GM23338 (cell line): ENCODE measurements around the gene BSCL2. TPM values are rescaled to one million over a fixed set of nuclear protein-coding genes. Genes with fewer than 3 reads are reported as not detected.

ENCODE experiments used
- ATAC-seq: fragments of 200-7000 bp; cut with Tn5 transposase; 3 replicates; pipeline ENCODE4 v1.9.1; 2020
- DNase-seq: peaks from one replicate; pipeline ENCODE4 v3.0.0-alpha.2; 2015; ENCODE audit warnings: low spot score
- H2AFZ ChIP-seq: fragments of 200-600 bp; sonication (generic); 2 replicates; pipeline ENCODE4 v1.8.0; 2016; ENCODE audit warnings: antibody characterized with exemption, mild to moderate bottlenecking, moderate library complexity
- H3F3A ChIP-seq: fragments of 200-600 bp; sonication (generic); replicated peaks from 2 replicates; pipeline ENCODE4 v1.8.0; 2017; ENCODE audit warnings: antibody characterized with exemption, mixed run types, low read depth
- H3K27ac ChIP-seq: fragments of 200-600 bp; sonication (generic); 2 replicates; pipeline ENCODE4 v1.6.1; 2016; ENCODE audit warnings: low read depth
- H3K27me3 ChIP-seq: fragments of 200-600 bp; sonication (generic); 2 replicates; pipeline ENCODE4 v1.8.0; 2016; ENCODE audit warnings: mild to moderate bottlenecking, mixed run types, moderate library complexity; ENCODE audit not compliant: insufficient read depth
- H3K36me3 ChIP-seq: fragments of 200-600 bp; sonication (generic); 2 replicates; pipeline ENCODE4 v1.8.0; 2016; ENCODE audit warnings: mild to moderate bottlenecking; ENCODE audit not compliant: insufficient read depth
- H3K4me1 ChIP-seq: fragments of 200-600 bp; sonication (generic); 2 replicates; pipeline ENCODE4 v1.8.0; 2016; ENCODE audit warnings: mild to moderate bottlenecking, moderate library complexity; ENCODE audit not compliant: insufficient read depth
- H3K4me2 ChIP-seq: fragments of 200-600 bp; sonication (generic); 2 replicates; pipeline ENCODE4 v1.7.1; 2017; ENCODE audit warnings: mixed run types
- H3K4me3 ChIP-seq: fragments of 200-600 bp; sonication (generic); 2 replicates; pipeline ENCODE4 v1.6.1; 2016; ENCODE audit warnings: mixed run types
- H3K79me2 ChIP-seq: fragments of 200-600 bp; sonication (generic); replicated peaks from 2 replicates; pipeline ENCODE4 v1.8.0; 2017; ENCODE audit warnings: mild to moderate bottlenecking; ENCODE audit not compliant: insufficient read depth
- H3K9me2 ChIP-seq: fragments of 200-600 bp; sonication (generic); 2 replicates; pipeline ENCODE4 v1.8.0; 2017; ENCODE audit not compliant: insufficient read depth
- H4K20me1 ChIP-seq: fragments of 200-600 bp; sonication (generic); replicated peaks from 2 replicates; pipeline ENCODE4 v1.8.0; 2017; ENCODE audit warnings: mild to moderate bottlenecking; ENCODE audit not compliant: insufficient read depth
- H3K27ac Mint-ChIP-seq: 2 replicates; pipeline ENCODE4 v1.8.0; 2020; ENCODE audit warnings: inconsistent platforms, mild to moderate bottlenecking, moderate library complexity, mixed read lengths
- H3K27me3 Mint-ChIP-seq: 3 replicates; pipeline ENCODE4 v1.8.0; 2022; ENCODE audit warnings: low read depth, mild to moderate bottlenecking, moderate library complexity, mixed read lengths, inconsistent platforms; ENCODE audit not compliant: insufficient read depth, poor library complexity
- H3K36me3 Mint-ChIP-seq: 3 replicates; pipeline ENCODE4 v1.8.0; 2021; ENCODE audit warnings: low read depth, mild to moderate bottlenecking, inconsistent platforms, moderate library complexity, mixed read lengths
- H3K4me1 Mint-ChIP-seq: 3 replicates; pipeline ENCODE4 v1.8.0; 2020; ENCODE audit warnings: mild to moderate bottlenecking, inconsistent platforms, mixed read lengths
- H3K4me3 Mint-ChIP-seq: 3 replicates; pipeline ENCODE4 v1.8.0; 2021; ENCODE audit warnings: moderate library complexity, mild to moderate bottlenecking, inconsistent platforms, mixed read lengths
- H3K9me3 Mint-ChIP-seq: 3 replicates; pipeline ENCODE4 v1.8.0; 2020; ENCODE audit warnings: moderate library complexity, mild to moderate bottlenecking, inconsistent platforms, mixed read lengths
- CREB1 ChIP-seq: fragments of 250-450 bp; sonication (Bioruptor Pico); IDR thresholded peaks from 2 replicates; pipeline ENCODE4 v1.5.0; 2020; ENCODE audit warnings: low read depth, mild to moderate bottlenecking, moderate library complexity
- EZH2 ChIP-seq: fragments of 200-600 bp; sonication (generic); IDR thresholded peaks from one replicate; pipeline ENCODE4 v1.8.0; 2017; ENCODE audit warnings: antibody characterized with exemption, mild to moderate bottlenecking, low read depth; ENCODE audit not compliant: unreplicated experiment
- POLR2AphosphoS5 ChIP-seq: IDR thresholded peaks from 2 replicates; pipeline ENCODE4 v1.6.1; 2016; ENCODE audit warnings: antibody characterized with exemption, low read depth
- REST ChIP-seq: IDR thresholded peaks from one replicate; pipeline ENCODE4 v1.6.1; 2018; ENCODE audit warnings: antibody characterized with exemption; ENCODE audit not compliant: unreplicated experiment
- polyA plus RNA-seq: library from polyadenylated mRNA; unstranded; fragments of >200 nt; fragmentation: Nextera tagmentation; extraction: Ambion mirVana; gene quantifications from 2 replicates; pipeline ENCODE4 v1.2.1, GENCODE V29; 2016
- total RNA-seq: library from RNA; depleted of rRNA; stranded (reverse); fragments of >200 nt; shearing (Covaris generic); gene quantifications from 2 replicates; pipeline ENCODE4 v1.2.3, GENCODE V29; 2014
- TF ChIP-seq, protein P1 (sequence below): IDR thresholded peaks from 2 replicates; pipeline ENCODE4 v1.6.1; 2016; ENCODE audit warnings: antibody characterized with exemption
- TF ChIP-seq, protein P2 (sequence below): fragments of 250-450 bp; sonication (Bioruptor Pico); IDR thresholded peaks from 2 replicates; pipeline ENCODE4 v1.5.0; 2020; ENCODE audit warnings: mild to moderate bottlenecking, moderate library complexity

The BSCL2 gene
- total and polyA plus RNA-seq, 2 experiments from 2014 or later: 60.2 to 81.7 TPM

DNA sequence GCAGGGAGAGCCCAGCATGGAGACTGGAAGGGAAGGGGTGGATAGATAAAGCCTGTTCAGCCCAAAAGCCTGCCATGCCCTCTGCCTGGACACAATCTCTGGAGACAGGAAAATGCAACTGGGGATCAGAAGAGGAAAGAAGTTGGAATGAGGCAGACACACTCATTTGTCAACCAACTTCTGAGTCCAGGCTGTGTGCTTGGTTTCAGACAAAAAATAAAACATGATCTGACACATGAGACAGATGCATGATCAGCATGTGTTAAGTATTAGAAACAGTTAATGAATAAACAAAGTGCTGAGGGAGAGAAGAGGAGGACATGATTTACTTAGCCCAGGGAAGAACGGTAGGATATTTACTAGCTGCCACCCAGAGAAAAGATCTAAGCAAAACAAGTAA is 18.7 kb downstream of the BSCL2 start (continued):
- TF ChIP-seq, protein P1, sequence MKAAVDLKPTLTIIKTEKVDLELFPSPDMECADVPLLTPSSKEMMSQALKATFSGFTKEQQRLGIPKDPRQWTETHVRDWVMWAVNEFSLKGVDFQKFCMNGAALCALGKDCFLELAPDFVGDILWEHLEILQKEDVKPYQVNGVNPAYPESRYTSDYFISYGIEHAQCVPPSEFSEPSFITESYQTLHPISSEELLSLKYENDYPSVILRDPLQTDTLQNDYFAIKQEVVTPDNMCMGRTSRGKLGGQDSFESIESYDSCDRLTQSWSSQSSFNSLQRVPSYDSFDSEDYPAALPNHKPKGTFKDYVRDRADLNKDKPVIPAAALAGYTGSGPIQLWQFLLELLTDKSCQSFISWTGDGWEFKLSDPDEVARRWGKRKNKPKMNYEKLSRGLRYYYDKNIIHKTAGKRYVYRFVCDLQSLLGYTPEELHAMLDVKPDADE: no peak
- TF ChIP-seq EZH2: no peak
- TF ChIP-seq POLR2AphosphoS5: no peak
- no peak for TF ChIP-seq CREB1

- H4K20me1 ChIP-seq: no peaks in the 10 kb centered on the region
- Mint-ChIP-seq H3K36me3 (peaks cover 25% of the 10 kb centered on the region), H3K4me3 (no peak overlapping the region; the same call in 1 of the 3 replicates), H3K4me1 (peaks cover 12% of the 10 kb centered on the region; the same call in 2 of the 3 replicates), H3K9me3 (no peaks in the 10 kb centered on the region), H3K27me3 (peaks cover 6% of the 10 kb centered on the region), H3K27ac (no peak overlapping the region)
- no peak overlapping the region for H3K27ac ChIP-seq
- DNase-seq (peak; percentile 85), ATAC-seq (peak; percentile 90)
- H3K79me2 ChIP-seq: no peaks in the 10 kb centered on the region
- H3K9me2 ChIP-seq: no peaks in the 10 kb centered on the region
- no peaks in the 10 kb centered on the region; the same call in 1 of the 2 replicates for H3K36me3 ChIP-seq
- H3K4me2 ChIP-seq: peak overlapping the region; percentile 82
- TF ChIP-seq REST: no peak
- TF ChIP-seq, protein P2, sequence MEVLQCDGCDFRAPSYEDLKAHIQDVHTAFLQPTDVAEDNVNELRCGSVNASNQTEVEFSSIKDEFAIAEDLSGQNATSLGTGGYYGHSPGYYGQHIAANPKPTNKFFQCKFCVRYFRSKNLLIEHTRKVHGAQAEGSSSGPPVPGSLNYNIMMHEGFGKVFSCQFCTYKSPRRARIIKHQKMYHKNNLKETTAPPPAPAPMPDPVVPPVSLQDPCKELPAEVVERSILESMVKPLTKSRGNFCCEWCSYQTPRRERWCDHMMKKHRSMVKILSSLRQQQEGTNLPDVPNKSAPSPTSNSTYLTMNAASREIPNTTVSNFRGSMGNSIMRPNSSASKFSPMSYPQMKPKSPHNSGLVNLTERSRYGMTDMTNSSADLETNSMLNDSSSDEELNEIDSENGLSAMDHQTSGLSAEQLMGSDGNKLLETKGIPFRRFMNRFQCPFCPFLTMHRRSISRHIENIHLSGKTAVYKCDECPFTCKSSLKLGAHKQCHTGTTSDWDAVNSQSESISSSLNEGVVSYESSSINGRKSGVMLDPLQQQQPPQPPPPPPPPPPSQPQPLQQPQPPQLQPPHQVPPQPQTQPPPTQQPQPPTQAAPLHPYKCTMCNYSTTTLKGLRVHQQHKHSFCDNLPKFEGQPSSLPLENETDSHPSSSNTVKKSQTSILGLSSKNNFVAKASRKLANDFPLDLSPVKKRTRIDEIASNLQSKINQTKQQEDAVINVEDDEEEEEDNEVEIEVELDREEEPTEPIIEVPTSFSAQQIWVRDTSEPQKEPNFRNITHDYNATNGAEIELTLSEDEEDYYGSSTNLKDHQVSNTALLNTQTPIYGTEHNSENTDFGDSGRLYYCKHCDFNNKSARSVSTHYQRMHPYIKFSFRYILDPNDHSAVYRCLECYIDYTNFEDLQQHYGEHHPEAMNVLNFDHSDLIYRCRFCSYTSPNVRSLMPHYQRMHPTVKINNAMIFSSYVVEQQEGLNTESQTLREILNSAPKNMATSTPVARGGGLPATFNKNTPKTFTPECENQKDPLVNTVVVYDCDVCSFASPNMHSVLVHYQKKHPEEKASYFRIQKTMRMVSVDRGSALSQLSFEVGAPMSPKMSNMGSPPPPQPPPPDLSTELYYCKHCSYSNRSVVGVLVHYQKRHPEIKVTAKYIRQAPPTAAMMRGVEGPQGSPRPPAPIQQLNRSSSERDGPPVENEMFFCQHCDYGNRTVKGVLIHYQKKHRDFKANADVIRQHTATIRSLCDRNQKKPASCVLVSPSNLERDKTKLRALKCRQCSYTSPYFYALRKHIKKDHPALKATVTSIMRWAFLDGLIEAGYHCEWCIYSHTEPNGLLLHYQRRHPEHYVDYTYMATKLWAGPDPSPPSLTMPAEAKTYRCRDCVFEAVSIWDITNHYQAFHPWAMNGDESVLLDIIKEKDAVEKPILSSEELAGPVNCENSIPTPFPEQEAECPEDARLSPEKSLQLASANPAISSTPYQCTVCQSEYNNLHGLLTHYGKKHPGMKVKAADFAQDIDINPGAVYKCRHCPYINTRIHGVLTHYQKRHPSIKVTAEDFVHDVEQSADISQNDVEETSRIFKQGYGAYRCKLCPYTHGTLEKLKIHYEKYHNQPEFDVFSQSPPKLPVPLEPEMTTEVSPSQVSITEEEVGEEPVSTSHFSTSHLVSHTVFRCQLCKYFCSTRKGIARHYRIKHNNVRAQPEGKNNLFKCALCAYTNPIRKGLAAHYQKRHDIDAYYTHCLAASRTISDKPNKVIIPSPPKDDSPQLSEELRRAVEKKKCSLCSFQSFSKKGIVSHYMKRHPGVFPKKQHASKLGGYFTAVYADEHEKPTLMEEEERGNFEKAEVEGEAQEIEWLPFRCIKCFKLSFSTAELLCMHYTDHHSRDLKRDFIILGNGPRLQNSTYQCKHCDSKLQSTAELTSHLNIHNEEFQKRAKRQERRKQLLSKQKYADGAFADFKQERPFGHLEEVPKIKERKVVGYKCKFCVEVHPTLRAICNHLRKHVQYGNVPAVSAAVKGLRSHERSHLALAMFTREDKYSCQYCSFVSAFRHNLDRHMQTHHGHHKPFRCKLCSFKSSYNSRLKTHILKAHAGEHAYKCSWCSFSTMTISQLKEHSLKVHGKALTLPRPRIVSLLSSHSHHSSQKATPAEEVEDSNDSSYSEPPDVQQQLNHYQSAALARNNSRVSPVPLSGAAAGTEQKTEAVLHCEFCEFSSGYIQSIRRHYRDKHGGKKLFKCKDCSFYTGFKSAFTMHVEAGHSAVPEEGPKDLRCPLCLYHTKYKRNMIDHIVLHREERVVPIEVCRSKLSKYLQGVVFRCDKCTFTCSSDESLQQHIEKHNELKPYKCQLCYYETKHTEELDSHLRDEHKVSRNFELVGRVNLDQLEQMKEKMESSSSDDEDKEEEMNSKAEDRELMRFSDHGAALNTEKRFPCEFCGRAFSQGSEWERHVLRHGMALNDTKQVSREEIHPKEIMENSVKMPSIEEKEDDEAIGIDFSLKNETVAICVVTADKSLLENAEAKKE: no peak
- TF ChIP-seq POLR2AphosphoS5: peak; percentile 62; the same call in 1 of the 2 replicates
- H3K4me1 ChIP-seq: peaks cover 8% of the 10 kb centered on the region
- H2AFZ ChIP-seq: peak overlapping the region; percentile 99
- peaks cover 20% of the 10 kb centered on the region for H3K27me3 ChIP-seq
- H3K4me3 ChIP-seq: peak overlapping the region; percentile 56
- H3F3A ChIP-seq: peaks cover 8% of the 10 kb centered on the region
Observed at GRCh38 chr11:62687508-62688396, 19.5 kb downstream of the BSCL2 start.
